CD4-positive, alpha-beta T cell treated with Interleukin-1 beta for 1 hour (primary cell): ENCODE measurements around the gene CNTN3.

ENCODE experiments used
- DNase-seq, 2 donors: peaks; one replicate each; pipeline ENCODE4 v3.0.0-alpha.2; 2020 to 2022

Gene CNTN3

DNA sequence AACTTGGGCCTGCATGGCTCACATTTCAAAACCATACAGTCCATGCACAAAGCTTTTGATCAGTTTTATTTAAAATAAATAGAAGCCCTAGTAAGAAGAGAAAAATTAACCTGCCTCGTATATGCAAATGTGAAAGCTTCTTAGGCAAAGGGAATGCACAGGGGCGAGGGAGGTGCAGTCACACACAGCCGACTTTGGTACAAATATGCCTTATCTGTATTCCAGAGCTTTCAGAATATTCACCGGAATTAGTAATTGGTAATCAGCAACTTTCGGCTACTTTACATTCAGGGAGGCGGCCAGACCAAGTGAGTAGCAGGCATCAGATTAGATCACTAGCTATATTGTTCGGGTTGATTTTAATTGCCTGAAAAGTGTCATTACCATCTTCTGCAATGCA, 7.5 kb downstream of the CNTN3 start:
- DNase-seq = no peak

DNA sequence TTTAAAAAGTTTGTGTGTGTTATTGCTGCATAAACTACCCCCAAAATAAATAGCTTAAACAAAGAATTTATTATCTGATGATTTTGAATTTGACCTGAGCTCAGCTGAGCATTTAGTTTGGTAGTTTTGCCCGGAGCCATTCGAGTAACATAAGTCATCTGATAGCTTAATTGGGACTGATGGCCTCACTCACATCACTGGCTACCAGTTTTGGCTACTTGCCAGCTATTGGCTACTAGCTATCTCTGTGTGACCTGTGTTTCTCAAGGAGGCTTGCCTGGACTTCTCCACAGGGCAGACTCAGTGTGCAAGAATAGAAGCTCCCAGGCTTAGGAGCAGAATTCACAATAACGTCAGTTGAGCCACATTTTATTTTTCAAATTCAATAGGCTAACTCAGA, 9.0 kb downstream of the CNTN3 start:
- no peak for DNase-seq

DNA sequence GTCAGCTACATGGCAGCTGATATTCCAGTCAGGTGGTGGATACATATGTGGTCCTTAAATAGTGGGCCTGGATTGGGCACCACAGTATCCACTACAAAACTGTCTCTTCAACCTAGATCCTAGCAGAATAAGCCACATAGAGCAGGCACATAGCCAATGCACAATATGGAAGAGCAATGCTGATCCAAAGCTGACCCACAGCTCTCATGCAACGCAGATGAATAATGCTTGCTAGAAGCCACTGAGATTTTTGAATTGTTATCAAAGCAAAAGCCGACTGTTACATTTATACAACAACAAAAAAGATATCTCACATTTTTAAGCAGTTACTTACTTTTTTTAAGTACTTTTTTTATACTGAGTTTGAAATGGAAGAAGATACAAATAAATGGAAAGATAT, 11.2 kb downstream of the CNTN3 start:
- no peak for DNase-seq

DNA sequence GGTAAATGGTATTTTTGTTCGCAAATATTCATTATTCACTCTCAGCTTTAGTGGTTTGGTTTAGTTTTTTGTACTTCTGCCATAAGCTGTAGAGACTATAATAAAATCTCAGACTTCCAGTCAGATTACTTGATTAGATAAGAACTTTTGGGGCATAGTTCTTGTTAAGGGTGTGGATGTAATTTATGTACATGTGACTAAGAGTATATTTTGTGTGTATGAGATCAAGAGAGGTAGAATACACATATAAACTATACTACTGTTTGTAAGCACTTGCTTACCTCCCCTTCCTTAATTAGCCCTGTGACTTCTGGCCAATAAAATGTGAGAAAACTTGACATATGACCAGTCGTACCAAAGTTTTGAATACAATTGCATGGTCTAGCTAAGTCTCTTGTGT, 12.0 kb downstream of the CNTN3 start:
- DNase-seq = no peak

DNA sequence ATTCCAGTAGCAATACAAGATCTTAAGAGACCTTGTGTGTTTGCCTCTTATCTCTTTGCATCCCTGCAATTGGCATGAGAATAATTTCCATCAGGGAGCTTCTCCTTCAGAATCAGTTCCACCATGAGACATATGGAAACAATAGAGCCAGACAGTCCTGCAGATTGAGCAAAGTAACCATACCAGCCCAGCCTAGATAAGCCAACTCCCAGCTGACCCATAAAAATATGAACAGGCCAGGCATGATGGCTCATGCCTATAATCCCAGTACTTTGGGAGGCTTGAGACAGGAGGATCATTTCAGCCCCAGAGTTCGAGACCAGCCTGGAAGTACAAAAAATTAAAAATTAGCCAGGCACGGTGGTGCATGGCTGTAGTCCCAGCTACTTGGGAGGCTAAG, 12.7 kb downstream of the CNTN3 start:
- DNase-seq = no peak

DNA sequence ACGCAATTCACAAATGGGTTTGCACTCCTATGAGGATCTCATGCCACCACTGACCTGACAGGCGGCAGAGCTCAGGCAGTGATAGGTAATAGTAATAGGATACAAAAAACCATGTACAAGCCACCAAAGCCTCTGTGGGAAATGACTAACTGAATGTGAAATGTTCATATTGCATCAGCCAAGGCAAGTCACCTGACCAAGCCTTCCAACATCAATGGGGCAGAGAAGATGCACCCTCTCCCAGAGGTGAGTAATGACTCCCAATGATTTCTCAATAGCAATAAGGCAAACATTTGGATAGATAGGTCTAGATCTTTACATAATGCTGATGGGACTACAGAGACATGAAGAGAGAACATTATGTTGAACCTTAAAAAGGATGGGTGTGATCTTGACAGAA, 14.9 kb downstream of the CNTN3 start:
- no peak for DNase-seq

DNA sequence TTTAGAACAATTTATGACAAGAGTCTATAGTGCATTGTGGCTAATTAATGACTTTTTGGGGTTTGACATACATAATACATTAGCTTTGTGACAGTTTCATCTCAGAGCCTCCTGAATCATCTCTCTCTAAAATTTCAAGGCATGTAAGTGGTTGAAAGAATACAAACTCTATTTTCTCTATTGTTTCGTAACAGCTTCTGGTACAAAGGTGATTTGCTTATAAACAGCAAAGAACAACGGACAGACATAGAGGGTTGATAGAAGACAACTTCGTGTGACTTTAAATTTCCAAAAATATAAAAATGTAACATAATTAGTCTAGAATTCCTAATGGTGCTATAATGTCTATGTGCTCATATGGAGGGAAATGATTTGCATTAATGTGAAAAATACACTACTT, 21.3 kb downstream of the CNTN3 start:
- no peak for DNase-seq

DNA sequence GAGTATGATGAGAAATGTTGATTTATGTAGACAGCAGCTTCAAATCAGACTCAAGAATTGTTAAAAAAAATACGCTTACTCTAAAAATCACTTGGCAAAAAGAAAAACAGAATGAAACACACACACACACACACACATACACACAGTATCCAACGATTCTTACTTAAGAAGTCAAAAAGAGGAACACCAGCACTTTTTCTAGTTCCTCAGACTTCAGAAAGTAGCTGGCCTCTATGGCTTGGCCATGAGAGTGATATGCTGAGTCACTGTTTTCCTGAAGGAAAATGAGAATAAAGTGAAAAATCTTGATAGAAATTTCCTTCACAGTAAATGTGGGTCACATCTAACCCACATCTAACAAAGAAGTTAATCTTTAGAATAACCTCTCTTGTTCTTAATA, 22.1 kb downstream of the CNTN3 start:
- no peak for DNase-seq

DNA sequence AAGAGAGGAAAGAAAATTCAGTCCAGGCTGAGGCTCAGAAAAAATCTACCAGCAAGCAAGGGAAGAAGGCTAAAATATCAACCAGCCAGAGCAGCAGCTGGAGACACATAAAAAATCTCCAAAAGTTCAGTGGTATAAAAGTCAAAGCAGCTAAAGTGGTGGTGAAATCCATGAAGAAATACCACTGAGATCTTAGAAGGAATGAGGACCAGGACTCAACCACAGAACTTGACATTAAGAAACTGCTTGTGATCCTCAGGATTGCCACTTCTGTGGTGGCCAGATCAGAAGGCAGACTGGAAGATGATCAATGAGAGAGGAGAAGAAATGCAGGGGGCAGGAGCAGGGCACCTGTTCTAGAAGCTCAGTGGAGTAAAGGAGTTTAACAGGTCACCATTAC, 22.5 kb downstream of the CNTN3 start:
- DNase-seq = no peak

DNA sequence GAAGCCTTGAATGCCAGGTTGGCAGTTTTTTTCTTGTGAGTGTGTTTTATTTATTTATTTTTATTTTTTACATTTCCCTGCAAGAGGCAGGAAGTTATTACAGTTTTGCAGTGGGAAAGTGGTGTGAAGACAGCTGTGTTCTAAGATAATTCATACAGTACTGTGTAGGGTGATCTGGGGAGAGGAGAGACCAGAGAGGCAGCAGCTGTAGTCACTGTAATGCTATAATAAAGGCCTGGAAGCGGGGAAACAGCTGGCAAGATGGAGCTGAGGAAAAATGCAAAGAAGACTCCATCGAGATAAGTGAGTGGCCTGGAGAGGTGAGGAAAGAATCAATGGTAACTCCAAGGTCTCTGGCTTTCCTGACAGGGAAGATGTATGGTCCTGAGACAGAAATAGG, 23.1 kb downstream of the CNTN3 start:
- DNase-seq = no peak

DNA sequence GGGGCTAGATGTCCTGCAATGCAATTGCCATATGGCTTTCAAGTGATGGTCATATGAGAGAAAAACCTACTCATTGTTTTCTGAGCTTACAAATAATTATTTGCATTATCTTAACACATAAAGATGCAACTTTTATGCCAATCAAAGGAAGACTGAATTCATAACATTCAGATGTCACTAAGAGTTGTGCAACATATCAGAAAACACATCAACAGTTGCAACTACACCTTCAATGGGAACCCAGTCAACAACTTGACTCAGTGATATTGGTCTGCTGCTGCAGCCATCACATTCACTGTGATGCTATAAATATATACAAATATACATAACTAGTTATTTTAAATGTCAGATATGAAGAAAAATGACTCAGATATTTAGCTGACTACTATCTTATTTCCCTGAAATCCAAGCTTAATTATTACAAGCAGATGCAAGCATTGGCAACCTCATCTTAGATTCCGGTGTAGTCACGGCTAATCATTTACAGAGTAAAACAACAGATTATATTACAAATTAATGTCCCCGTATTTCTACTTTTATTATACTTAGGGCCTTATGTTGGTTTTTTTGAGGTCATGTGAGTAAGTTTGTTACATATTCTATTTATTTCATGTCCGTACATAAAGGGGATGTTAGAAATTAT, 23.7 kb downstream of the CNTN3 start:
- DNase-seq = no peak

DNA sequence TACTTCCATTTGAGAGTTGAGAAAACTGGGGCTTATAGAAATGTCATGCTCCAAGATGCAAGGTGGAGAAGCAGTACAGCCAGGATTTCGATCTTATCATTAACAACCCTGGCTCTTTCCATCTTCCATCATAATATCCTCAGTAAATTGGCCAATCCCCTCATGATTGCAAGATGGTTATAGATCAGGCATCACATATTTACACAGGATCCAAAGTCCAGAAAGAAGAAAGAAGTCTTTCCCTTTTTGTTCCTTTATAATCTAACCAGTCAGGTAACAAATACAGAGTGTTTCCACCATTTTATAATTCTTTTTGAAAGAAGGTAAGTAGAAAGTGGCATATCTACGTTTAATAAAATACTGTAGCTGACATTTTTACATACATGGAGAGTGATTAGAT, 29.7 kb downstream of the CNTN3 start:
- no peak for DNase-seq

DNA sequence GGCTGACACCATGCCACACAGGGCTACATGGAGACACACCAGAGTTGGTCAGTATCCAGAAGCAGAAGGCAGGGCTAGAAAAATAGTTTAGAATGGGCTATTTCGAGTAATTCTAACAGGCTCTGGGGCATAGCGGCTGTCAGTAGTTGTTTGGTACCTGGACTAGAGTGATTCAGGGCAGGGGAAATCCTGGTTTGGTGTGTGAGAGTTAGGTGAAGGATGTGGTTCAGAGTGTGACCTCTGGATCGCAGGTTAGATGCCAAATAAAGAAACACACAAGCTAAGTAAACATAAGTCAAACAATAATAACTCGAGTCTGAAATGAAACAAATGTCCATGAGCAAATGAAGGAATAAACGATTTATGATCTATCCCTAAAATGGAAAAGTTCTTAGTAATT, 31.5 kb downstream of the CNTN3 start:
- DNase-seq = no peak

DNA sequence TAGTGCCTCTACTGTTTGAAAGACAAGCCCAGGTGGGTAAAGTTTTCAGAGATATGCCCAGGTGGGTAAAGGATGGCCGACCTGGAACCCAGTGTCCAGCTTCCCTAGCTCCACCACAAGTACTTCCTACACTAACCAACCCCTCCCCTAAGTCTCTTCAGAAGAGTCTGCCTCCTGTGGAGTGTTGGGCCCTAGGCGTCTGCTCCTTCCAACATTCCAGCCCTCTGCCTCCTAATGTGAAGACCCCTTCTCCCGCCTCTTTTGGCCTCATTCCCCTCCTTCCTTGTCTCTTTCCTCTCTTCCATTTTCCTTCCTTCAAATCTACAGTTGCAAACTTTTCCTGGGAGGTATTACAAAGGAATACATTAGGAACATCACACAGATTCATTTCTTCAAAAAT, 38.6 kb downstream of the CNTN3 start:
- DNase-seq = no peak

DNA sequence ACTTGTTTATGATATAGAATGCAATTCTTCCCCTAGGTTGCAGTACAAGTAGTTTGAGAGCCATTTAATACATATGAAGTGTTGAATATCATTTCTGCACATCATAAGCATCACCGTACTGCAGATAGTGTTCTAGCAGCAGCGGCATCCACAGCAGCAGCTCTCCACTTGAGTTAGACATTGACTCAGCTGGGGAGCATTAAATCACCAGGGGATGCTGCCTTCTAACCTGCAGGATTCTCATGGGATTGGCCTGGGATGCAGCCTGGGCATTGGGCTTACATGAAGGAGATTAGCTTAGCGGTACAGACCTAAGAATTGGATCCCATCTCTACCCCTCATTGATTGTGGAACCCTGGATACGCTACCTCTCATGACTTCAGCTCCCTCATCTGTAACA, 43.3 kb downstream of the CNTN3 start:
- DNase-seq = no peak
